ENCODE data around the gene PRR3. TPM values are rescaled to one million over a fixed set of nuclear protein-coding genes. Genes with fewer than 3 reads are reported as not detected.

Gene PRR3
- total RNA-seq, 4 donors from 2014 or later: 3.8 to 10.6 (median 4.5) TPM

DNA sequence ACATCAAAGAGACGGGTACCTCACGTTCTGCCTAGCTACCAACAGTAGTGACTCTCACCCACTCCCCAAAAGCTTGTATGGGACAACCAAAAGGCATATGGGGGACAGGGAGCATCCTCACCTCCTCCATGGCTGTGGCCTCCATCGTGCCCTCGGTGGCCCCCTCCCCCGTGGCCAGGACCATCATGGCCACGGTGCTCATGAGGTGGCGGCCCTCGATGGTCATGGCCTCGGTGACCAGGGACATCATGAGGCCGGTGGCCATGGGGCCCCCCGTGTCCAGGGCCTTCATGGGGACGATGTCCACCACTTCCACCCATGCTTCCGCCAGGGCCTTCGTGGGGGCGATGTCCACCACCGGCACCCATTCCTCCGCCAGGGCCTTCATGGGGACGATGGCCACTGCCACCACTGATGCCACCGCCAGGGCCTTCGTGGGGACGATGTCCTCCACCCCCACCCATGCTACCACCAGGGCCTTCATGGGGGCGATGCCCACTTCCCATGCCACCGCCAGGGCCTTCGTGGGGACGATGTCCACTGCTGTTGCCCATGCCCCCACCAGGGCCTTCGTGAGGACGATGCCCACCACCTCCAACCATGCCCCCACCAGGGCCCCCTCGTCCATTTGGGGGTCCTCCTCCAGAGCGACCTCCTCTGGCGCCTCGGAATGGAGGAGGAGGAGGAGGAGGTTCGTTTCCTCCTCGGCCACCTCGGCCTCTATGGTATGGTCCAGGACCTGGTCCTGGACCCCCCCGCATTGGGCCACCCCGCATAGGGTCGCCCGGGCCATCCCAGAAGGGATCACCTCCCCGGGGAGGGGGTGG is 44.9 kb downstream of the PRR3 start:
- intact Hi-C loops (cut with DNase I): no loop called here
- 93% methylated on average over 28 of the region's 39 CpGs for WGBS
- no peaks in the 10 kb centered on the region for H3K27me3 ChIP-seq
- H3K4me1 ChIP-seq: peaks cover 0 to 10% (median 2%) of the 10 kb centered on the region in 4 donors
- H3K36me3 ChIP-seq: peaks cover 66 to 71% (median 68%) of the 10 kb centered on the region in 4 donors
- no peaks in the 10 kb centered on the region for H3K9me3 ChIP-seq
- H3K27ac ChIP-seq (replicated peaks in 1 of 4): no peak overlapping the region
- no peak overlapping the region for H3K4me3 ChIP-seq
- TF ChIP-seq CTCF (IDR thresholded peaks at IDR 0.05) (no peak), EP300 (IDR thresholded peaks at IDR 0.05) (no peak), POLR2AphosphoS5 (IDR thresholded peaks at IDR 0.05) (peak in 1 of 2 donors; percentile 46)
- no peak for DNase-seq (ENCODE audit: extremely low spot score)

DNA sequence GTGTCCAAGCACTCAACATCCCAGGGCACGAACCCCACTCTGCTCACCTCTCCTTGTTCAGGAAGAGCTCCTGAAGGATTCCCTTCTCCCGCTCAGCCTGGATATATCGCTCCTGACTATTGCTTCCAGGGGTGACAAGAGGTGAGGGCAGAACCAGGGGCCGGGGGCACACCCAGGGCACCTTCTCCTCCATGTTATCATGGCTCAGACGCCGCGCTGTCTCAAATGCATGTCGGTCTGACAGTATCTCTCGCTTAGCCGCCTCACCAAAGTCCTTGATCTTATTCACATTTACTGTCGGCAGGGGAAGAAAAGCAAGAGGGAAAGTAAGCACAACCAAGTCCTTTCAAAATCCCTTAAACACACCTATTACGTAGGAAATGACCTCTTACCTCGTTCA is 46.9 kb downstream of the PRR3 start:
- Histone ChIP-seq H3K4me1 (peaks cover 0 to 10% (median under 1%) of the 10 kb centered on the region in 4 donors), H3K9me3 (no peaks in the 10 kb centered on the region), H3K27ac (replicated peaks in 1 of 4) (no peak overlapping the region), H3K36me3 (peaks cover 83 to 89% (median 87%) of the 10 kb centered on the region in 4 donors), H3K27me3 (no peaks in the 10 kb centered on the region), H3K4me3 (no peak overlapping the region)
- intact Hi-C loops (cut with DNase I): no loop called here
- DNase-seq (ENCODE audit: extremely low spot score): no peak
- 89% methylated on average over 13 of the region's 13 CpGs for WGBS
- TF ChIP-seq POLR2A (IDR thresholded peaks at IDR 0.05; ENCODE audit: low read depth): no peak
- TF ChIP-seq EP300 (IDR thresholded peaks at IDR 0.05): no peak
- TF ChIP-seq POLR2AphosphoS5 (IDR thresholded peaks at IDR 0.05): no peak

DNA sequence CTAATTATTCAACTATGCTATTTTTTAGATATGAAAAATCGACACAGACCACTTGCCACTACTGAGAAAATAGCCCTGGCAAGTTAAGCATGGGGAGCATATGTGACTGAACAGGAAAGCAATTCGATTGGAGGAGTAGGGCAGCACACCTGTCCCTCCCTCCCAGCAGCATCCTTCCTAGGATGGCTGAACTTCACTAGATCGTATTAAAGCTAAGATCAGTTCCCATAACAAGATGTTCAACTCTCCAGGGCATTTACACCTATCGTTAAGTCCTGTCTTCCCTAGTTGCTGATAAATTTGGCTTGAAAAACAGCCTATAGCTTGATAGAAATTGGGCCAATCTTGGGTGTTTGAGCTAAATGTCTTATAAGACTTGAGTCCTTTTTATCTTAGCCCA is 53.0 kb downstream of the PRR3 start:
- intact Hi-C loops (cut with DNase I): loop anchor here (5.0 kb wide), 1 partner anchor 128 kb away; no protein-coding TSS in a partner anchor
- TF ChIP-seq POLR2AphosphoS5 (IDR thresholded peaks at IDR 0.05) (no peak), POLR2A (IDR thresholded peaks at IDR 0.05; ENCODE audit: low read depth) (no peak), CTCF (IDR thresholded peaks at IDR 0.05) (no peak), EP300 (IDR thresholded peaks at IDR 0.05) (no peak)
- Histone ChIP-seq H3K4me3 (no peak overlapping the region), H3K36me3 (peaks cover 36 to 45% (median 43%) of the 10 kb centered on the region in 4 donors), H3K4me1 (peaks cover 53 to 63% (median 57%) of the 10 kb centered on the region in 4 donors), H3K9me3 (no peaks in the 10 kb centered on the region), H3K27ac (replicated peaks in 1 of 4) (peak overlapping the region in 1 of 4 donors; percentile 90), H3K27me3 (no peaks in the 10 kb centered on the region)
- no peak for DNase-seq (ENCODE audit: extremely low spot score)
- 81% methylated on average over 4 of the region's 4 CpGs for WGBS

GRCh38 chr6:30611150-30611855 is 54.2 kb downstream of the PRR3 start:
- Histone ChIP-seq H3K36me3 (peaks cover 28 to 39% (median 36%) of the 10 kb centered on the region in 4 donors), H3K27ac (replicated peaks in 1 of 4) (peak overlapping the region in 3 of 4 donors; percentile 41 to 96 (median 90)), H3K4me1 (peaks cover 53 to 63% (median 57%) of the 10 kb centered on the region in 4 donors), H3K9me3 (no peaks in the 10 kb centered on the region), H3K4me3 (no peak overlapping the region), H3K27me3 (no peaks in the 10 kb centered on the region)
- TF ChIP-seq POLR2AphosphoS5 (IDR thresholded peaks at IDR 0.05): no peak
- TF ChIP-seq POLR2A (IDR thresholded peaks at IDR 0.05; ENCODE audit: low read depth): no peak
- TF ChIP-seq EP300 (IDR thresholded peaks at IDR 0.05): no peak
- TF ChIP-seq CTCF (IDR thresholded peaks at IDR 0.05): no peak
- intact Hi-C loops (cut with DNase I): loop anchor here (5.0 kb wide), 1 partner anchor 129 kb away; no protein-coding TSS in a partner anchor
- 64% methylated on average over 9 of the region's 9 CpGs for WGBS
- no peak for DNase-seq (ENCODE audit: extremely low spot score)

GRCh38 chr6:30611856-30612194 is 54.7 kb downstream of the PRR3 start:
- no peak overlapping the region for H3K4me3 ChIP-seq
- no peaks in the 10 kb centered on the region for H3K9me3 ChIP-seq
- TF ChIP-seq CTCF (IDR thresholded peaks at IDR 0.05): no peak
- no peak for TF ChIP-seq POLR2AphosphoS5 (IDR thresholded peaks at IDR 0.05)
- no peak for TF ChIP-seq POLR2A (IDR thresholded peaks at IDR 0.05; ENCODE audit: low read depth)
- TF ChIP-seq EP300 (IDR thresholded peaks at IDR 0.05): no peak
- H3K4me1 ChIP-seq: peaks cover 53 to 63% (median 57%) of the 10 kb centered on the region in 4 donors
- H3K36me3 ChIP-seq: peaks cover 28 to 39% (median 36%) of the 10 kb centered on the region in 4 donors
- WGBS: 79% methylated on average over 2 of the region's 2 CpGs
- H3K27ac ChIP-seq (replicated peaks in 1 of 4): peak overlapping the region in 3 of 4 donors; percentile 90 to 96 (median 96)
- H3K27me3 ChIP-seq: no peaks in the 10 kb centered on the region
- intact Hi-C loops (cut with DNase I): loop anchor here (5.0 kb wide), 1 partner anchor 130 kb away; no protein-coding TSS in a partner anchor
- DNase-seq (ENCODE audit: extremely low spot score): no peak

Data from esophagus muscularis mucosa (tissue), 4 donors.